GM23248 (cell line): ENCODE results near the gene ZNF275. TPM values are rescaled to one million over a fixed set of nuclear protein-coding genes. Genes with fewer than 3 reads are reported as not detected.
"Not testable (repeated sequence)": the region's sequence is repeated elsewhere in the genome, so short reads cannot be mapped to it uniquely, and the experiment has no call there.

Experiments
- DNase-seq: peaks from one replicate; pipeline ENCODE4 v3.0.0-alpha.2; 2015
- H2AFZ ChIP-seq: fragments of 200-600 bp; sonication (generic); 2 replicates; pipeline ENCODE4 v1.6.1; 2016; ENCODE audit warnings: antibody characterized with exemption
- H3F3A ChIP-seq: fragments of 200-600 bp; sonication (generic); 2 replicates; pipeline ENCODE4 v1.6.1; 2016; ENCODE audit warnings: mild to moderate bottlenecking, antibody characterized with exemption, mixed run types; ENCODE audit not compliant: insufficient read depth
- H3K27ac ChIP-seq: fragments of 200-600 bp; sonication (generic); 2 replicates; pipeline ENCODE4 v1.5.1; 2016; ENCODE audit warnings: mild to moderate bottlenecking
- H3K27me3 ChIP-seq: fragments of 200-600 bp; sonication (generic); replicated peaks from 2 replicates; pipeline ENCODE4 v1.6.1; 2016; ENCODE audit warnings: mild to moderate bottlenecking; ENCODE audit not compliant: insufficient read depth
- H3K36me3 ChIP-seq: fragments of 200-600 bp; sonication (generic); 2 replicates; pipeline ENCODE4 v1.6.1; 2016; ENCODE audit warnings: low read depth, mild to moderate bottlenecking
- H3K4me1 ChIP-seq: fragments of 200-600 bp; sonication (generic); 2 replicates; pipeline ENCODE4 v1.6.1; 2016; ENCODE audit warnings: mild to moderate bottlenecking; ENCODE audit not compliant: insufficient read depth
- H3K4me2 ChIP-seq: fragments of 200-600 bp; sonication (generic); one replicate; pipeline ENCODE4 v1.6.1; 2016; ENCODE audit warnings: mild to moderate bottlenecking; ENCODE audit not compliant: unreplicated experiment
- H3K4me3 ChIP-seq: fragments of 200-600 bp; sonication (generic); 2 replicates; pipeline ENCODE4 v1.5.1; 2016; ENCODE audit warnings: mild to moderate bottlenecking
- H3K79me2 ChIP-seq: fragments of 200-600 bp; sonication (generic); 2 replicates; pipeline ENCODE4 v1.6.1; 2016; ENCODE audit warnings: mild to moderate bottlenecking; ENCODE audit not compliant: insufficient read depth
- H3K9ac ChIP-seq: fragments of 200-600 bp; sonication (generic); 2 replicates; pipeline ENCODE4 v1.6.1; 2016; ENCODE audit warnings: mild to moderate bottlenecking
- H3K9me2 ChIP-seq: fragments of 200-600 bp; sonication (generic); 2 replicates; pipeline ENCODE4 v1.6.1; 2016; ENCODE audit warnings: mixed run types, mild to moderate bottlenecking, moderate library complexity; ENCODE audit not compliant: insufficient read depth
- H3K9me3 ChIP-seq: fragments of 200-600 bp; sonication (generic); one replicate; pipeline ENCODE4 v1.6.1; 2017; ENCODE audit warnings: low read depth
- H4K20me1 ChIP-seq: fragments of 200-600 bp; sonication (generic); 2 replicates; pipeline ENCODE4 v1.6.0; 2016; ENCODE audit not compliant: insufficient read depth
- EZH2 ChIP-seq: fragments of 200-600 bp; sonication (generic); IDR thresholded peaks from 2 replicates; pipeline ENCODE4 v1.6.1; 2018; ENCODE audit warnings: antibody characterized with exemption, mild to moderate bottlenecking; ENCODE audit not compliant: insufficient read depth, poor library complexity, severe bottlenecking
- EZH2phosphoT487 ChIP-seq: fragments of 200-600 bp; sonication (generic); IDR thresholded peaks from 2 replicates; pipeline ENCODE4 v1.6.1; 2018; ENCODE audit warnings: antibody characterized with exemption, moderate library complexity, mild to moderate bottlenecking, low read depth; ENCODE audit not compliant: insufficient read depth
- WGBS, 2 experiments: methylation state at CpG; one replicate each; pipeline ENCODE4 v1.1.6; 2015 to 2017; ENCODE audit warnings: low lambda C conversion rate in 2 of 2, low coverage in 1 of 2; ENCODE audit errors: missing lambda C conversion rate in 2 of 2; 5-methylcytosine and 5-hydroxymethylcytosine counted together
- in situ Hi-C: fragments of 300-500 bp; cut with MboI; formaldehyde crosslinking; loops from 2 replicates; pipeline ENCODE4 v1.15.0; 2020
- polyA plus RNA-seq: library from polyadenylated mRNA; unstranded; fragments of >200 nt; fragmentation: Nextera tagmentation; extraction: Ambion mirVana; gene quantifications from 2 replicates; pipeline ENCODE4 v1.2.1, GENCODE V29; 2016
- total RNA-seq: library from RNA; depleted of rRNA; stranded (reverse); fragments of >200 nt; shearing (Covaris generic); gene quantifications from 2 replicates; pipeline ENCODE4 v1.2.3, GENCODE V29; 2014

ZNF275 gene
- total and polyA plus RNA-seq, 2 experiments from 2014 or later: 6.5 to 11.5 TPM

DNA sequence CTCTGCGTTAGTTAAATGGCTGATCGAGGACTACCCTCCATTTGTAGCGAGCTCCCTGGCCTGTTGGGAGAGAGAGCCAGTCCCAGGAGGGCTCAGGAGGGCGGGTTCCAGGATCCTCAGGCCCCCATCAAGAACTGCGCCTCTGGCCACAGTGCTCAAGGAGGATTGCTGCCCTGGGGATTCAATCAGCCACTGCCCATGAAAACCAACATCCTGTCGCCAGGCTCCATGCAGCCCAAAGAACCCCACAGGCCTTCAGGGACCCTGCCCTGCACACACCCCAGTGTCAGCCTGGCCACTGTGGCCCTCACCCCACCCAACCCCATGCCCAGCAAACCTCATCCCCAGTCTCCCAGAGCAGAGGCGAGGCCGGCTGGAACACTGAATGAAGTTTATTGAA lies 16.6 kb upstream of the ZNF275 start:
- Histone ChIP-seq H3F3A (no peaks in the 10 kb centered on the region), H3K4me1 (no peaks in the 10 kb centered on the region), H3K9me2 (no peaks in the 10 kb centered on the region), H3K79me2 (no peaks in the 10 kb centered on the region), H3K36me3 (no peaks in the 10 kb centered on the region), H3K9ac (no peak overlapping the region), H3K9me3 (no peaks in the 10 kb centered on the region), H2AFZ (no peak overlapping the region), H3K27ac (no peak overlapping the region), H4K20me1 (no peaks in the 10 kb centered on the region), H3K4me2 (no peak overlapping the region), H3K4me3 (no peak overlapping the region), H3K27me3 (no peaks in the 10 kb centered on the region)
- no peak for DNase-seq
- in situ Hi-C loops: no loop called here
- WGBS, 2 experiments: 70 to 91% methylated on average over 2 to 3 of the region's 8 CpGs
- no peak for TF ChIP-seq EZH2phosphoT487
- TF ChIP-seq EZH2: no peak

DNA sequence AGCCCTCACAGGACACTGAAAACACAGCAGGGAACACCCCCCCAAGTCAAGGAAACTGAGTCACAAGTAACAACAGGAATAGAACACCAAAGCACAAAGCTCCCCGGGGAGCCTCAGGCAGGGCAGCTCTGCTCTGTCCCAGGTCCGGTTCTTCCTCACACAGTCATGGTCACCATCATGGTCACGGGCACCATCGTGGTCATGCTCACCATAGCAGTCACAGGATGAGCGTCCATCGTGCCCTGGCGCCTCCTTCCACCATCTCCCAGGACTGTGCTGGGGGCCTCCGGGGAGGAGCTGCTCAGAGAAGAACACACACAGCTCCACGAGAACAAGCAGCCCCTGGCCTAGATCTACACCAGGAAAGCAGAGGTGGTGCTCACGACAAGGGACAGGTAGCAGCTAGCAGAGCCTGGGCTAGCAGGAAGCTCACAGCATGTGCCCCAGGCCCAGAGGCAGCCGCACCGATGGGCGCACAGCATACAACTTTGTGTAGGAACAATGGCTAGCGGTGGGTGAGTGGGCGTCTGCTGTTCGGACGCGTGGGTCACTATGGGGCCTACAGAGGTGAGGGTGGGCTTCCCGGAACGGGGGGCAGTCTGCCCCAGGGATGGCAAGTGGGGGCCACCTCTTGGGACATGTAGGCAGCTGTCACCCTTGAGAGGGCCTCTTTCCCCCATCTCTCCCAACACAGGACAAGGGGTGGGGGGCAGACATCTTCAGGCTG lies 15.8 kb upstream of the ZNF275 start:
- TF ChIP-seq EZH2: no peak
- no peak for TF ChIP-seq EZH2phosphoT487
- Histone ChIP-seq H3F3A (no peaks in the 10 kb centered on the region), H3K27ac (no peak overlapping the region), H4K20me1 (no peaks in the 10 kb centered on the region), H3K79me2 (no peaks in the 10 kb centered on the region), H3K4me1 (no peaks in the 10 kb centered on the region), H3K9me3 (no peaks in the 10 kb centered on the region), H3K4me2 (no peak overlapping the region), H3K27me3 (no peaks in the 10 kb centered on the region), H3K36me3 (no peaks in the 10 kb centered on the region), H3K4me3 (no peak overlapping the region), H3K9me2 (no peaks in the 10 kb centered on the region), H3K9ac (no peak overlapping the region), H2AFZ (no peak overlapping the region)
- WGBS, 2 experiments: 87 to 95% methylated on average over 10 to 11 of the region's 20 CpGs
- no peak for DNase-seq
- in situ Hi-C loops: no loop called here

DNA sequence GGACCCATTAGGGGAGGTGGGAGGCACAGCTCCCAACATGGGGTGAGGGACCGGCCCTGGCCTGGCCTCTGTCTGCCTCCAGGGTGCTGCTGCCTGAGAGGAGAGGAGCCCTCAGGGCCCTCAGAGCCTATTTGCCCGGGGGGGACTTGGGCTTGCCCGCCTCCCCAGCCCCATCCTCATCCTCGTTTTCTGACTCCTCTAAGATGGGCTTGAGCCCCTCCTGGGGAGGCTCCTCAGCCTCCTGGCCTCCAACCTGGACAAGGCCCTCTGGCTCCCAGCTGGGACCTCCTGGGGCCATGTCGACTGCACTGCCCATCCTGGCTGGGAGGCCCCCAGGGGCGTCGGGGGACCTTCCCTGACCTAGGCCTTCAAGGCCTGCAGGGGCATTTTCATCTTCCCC lies 15.1 kb upstream of the ZNF275 start:
- no peak overlapping the region for H2AFZ ChIP-seq
- no peaks in the 10 kb centered on the region for H3K9me2 ChIP-seq
- H3K9me3 ChIP-seq: no peaks in the 10 kb centered on the region
- H3K4me1 ChIP-seq: no peaks in the 10 kb centered on the region
- no peak overlapping the region for H3K9ac ChIP-seq
- no peaks in the 10 kb centered on the region for H4K20me1 ChIP-seq
- no peak overlapping the region for H3K4me3 ChIP-seq
- no peak overlapping the region for H3K27ac ChIP-seq
- no peak overlapping the region for H3K4me2 ChIP-seq
- H3K36me3 ChIP-seq: no peaks in the 10 kb centered on the region
- WGBS, 2 experiments: 80 to 81% methylated on average over 2 to 4 of the region's 7 CpGs
- TF ChIP-seq EZH2: no peak
- TF ChIP-seq EZH2phosphoT487: no peak
- H3F3A ChIP-seq: no peaks in the 10 kb centered on the region
- DNase-seq: no peak
- H3K27me3 ChIP-seq: no peaks in the 10 kb centered on the region
- in situ Hi-C loops: no loop called here
- H3K79me2 ChIP-seq: no peaks in the 10 kb centered on the region

DNA sequence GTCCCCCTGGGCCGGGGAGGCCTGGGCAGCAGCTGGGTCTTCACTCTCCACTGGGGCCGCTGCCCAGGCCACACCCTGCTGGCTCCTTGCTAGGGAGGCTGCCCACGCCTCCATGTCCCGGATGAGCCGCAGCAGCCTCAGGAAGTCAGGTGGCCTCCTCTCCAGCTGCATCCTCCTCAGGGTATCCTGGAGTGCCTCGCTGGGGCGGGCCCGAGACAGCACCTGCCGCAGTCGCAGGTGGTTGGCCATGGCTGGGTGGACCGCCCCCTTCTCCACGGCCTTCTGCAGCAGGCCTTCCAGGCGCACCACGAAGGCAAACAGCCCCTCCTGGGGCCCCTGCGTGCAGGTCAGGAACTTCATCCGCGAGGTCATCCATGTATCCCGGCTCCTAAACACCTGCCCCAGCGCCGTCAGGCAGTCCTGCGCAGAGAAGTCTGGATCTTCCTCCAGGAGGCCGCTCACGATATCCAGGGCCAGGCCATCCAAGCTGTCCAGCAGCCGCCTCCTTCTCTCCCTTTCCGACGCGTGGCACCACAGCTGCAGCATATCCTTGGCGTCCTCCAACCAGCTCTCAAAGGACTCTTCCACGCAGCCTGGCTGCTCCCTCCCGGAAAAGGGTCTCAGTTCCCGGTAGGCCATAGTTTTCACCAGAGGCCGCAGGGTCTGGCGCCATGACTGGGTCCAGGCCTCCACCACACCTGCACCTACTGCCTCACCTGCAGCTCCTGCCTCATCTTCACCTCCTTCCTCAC lies 14.5 kb upstream of the ZNF275 start:
- no peaks in the 10 kb centered on the region for H4K20me1 ChIP-seq
- H3K27ac ChIP-seq: no peak overlapping the region
- H3K9me3 ChIP-seq: no peaks in the 10 kb centered on the region
- in situ Hi-C loops: no loop called here
- 52 to 62% methylated on average over 13 to 17 of the region's 33 CpGs for WGBS, 2 experiments
- H3F3A ChIP-seq: no peaks in the 10 kb centered on the region
- no peaks in the 10 kb centered on the region for H3K27me3 ChIP-seq
- H3K36me3 ChIP-seq: no peaks in the 10 kb centered on the region
- H3K9ac ChIP-seq: no peak overlapping the region
- H3K79me2 ChIP-seq: no peaks in the 10 kb centered on the region
- no peaks in the 10 kb centered on the region for H3K9me2 ChIP-seq
- H2AFZ ChIP-seq: no peak overlapping the region
- TF ChIP-seq EZH2: no peak
- TF ChIP-seq EZH2phosphoT487: no peak
- no peaks in the 10 kb centered on the region for H3K4me1 ChIP-seq
- H3K4me2 ChIP-seq: no peak overlapping the region
- no peak for DNase-seq
- H3K4me3 ChIP-seq: no peak overlapping the region

DNA sequence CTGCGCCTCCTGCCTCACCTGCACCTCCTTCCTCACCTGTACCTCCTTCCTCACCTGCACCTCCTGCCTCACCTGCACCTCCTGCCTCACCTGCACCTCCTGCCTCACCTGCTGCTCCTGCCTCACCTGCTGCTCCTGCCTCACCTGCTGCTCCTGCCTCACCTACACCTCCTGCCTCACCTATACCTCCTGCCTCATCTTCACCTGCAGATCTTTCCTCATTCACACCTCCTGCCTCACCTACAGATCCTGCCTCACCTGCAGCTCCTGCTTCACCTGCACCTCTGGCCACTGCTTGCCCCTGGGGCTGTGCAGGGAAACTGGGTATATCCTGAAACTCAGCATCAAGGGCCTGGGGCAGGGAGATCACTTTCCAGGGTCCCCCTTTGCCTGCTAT lies 13.9 kb upstream of the ZNF275 start:
- H2AFZ ChIP-seq, H3K27ac ChIP-seq, H3K4me1 ChIP-seq, H3K9me2 ChIP-seq, H3K27me3 ChIP-seq, H3K4me3 ChIP-seq, in situ Hi-C loops, H3K4me2 ChIP-seq, H3K9me3 ChIP-seq, DNase-seq, H3K79me2 ChIP-seq, H3K36me3 ChIP-seq, H4K20me1 ChIP-seq, H3F3A ChIP-seq, H3K9ac ChIP-seq: not testable (repeated sequence)
- WGBS, 2 experiments: 90% methylated on average over 1 of the region's 1 CpG; no CpG with 5 or more reads in 1 of the 2 experiments
